ENCODE data around the gene CDC42BPB.

DNA sequence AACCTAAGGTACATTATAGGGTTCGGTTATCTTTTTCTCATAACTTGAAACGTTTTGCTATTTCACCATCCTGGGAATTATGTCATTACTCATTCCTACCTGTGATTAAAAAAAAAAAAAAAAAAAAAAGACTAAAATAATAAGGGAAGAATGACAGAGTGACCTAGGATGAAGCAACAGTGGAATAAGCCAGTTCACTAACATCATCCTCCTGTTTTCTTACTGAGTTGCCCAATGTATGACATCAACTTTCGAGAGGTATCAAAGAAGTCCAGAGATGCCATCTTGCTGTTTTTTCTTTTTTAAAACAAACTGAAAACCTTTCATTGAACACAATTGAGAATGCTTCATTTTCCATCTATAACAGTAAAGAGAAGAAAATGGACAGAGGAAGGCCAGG, 92.1 kb downstream of the CDC42BPB start:
- TF ChIP-seq, protein P1, sequence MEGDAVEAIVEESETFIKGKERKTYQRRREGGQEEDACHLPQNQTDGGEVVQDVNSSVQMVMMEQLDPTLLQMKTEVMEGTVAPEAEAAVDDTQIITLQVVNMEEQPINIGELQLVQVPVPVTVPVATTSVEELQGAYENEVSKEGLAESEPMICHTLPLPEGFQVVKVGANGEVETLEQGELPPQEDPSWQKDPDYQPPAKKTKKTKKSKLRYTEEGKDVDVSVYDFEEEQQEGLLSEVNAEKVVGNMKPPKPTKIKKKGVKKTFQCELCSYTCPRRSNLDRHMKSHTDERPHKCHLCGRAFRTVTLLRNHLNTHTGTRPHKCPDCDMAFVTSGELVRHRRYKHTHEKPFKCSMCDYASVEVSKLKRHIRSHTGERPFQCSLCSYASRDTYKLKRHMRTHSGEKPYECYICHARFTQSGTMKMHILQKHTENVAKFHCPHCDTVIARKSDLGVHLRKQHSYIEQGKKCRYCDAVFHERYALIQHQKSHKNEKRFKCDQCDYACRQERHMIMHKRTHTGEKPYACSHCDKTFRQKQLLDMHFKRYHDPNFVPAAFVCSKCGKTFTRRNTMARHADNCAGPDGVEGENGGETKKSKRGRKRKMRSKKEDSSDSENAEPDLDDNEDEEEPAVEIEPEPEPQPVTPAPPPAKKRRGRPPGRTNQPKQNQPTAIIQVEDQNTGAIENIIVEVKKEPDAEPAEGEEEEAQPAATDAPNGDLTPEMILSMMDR (IDR thresholded peaks at IDR 0.05), result no peak
- TF ChIP-seq POLR2A (IDR thresholded peaks at IDR 0.05), result no peak

Data from Peyer's patch (tissue), 4 donors.